Nephron progenitor cell (in vitro differentiated cells): ENCODE measurements around the gene WAC.
"Not testable (repeated sequence)": the region's sequence is repeated elsewhere in the genome, so short reads cannot be mapped to it uniquely, and the experiment has no call there.

ENCODE experiments used
- DNase-seq: peaks from one replicate; pipeline ENCODE4 v3.0.0; 2021
- H3K27ac Mint-ChIP-seq: 2 replicates; pipeline ENCODE4 v1.8.0; 2021; ENCODE audit warnings: mild to moderate bottlenecking, moderate library complexity, mixed read lengths
- H3K27me3 Mint-ChIP-seq: 2 replicates; pipeline ENCODE4 v1.8.0; 2021; ENCODE audit warnings: mild to moderate bottlenecking, low read depth, mixed read lengths; ENCODE audit not compliant: poor library complexity
- H3K36me3 Mint-ChIP-seq: 2 replicates; pipeline ENCODE4 v1.8.0; 2021; ENCODE audit warnings: low read depth, mixed read lengths
- H3K4me1 Mint-ChIP-seq: 2 replicates; pipeline ENCODE4 v1.8.0; 2021; ENCODE audit warnings: mixed read lengths
- H3K4me3 Mint-ChIP-seq: 2 replicates; pipeline ENCODE4 v1.8.0; 2021; ENCODE audit warnings: mild to moderate bottlenecking, moderate library complexity, mixed read lengths
- H3K9me3 Mint-ChIP-seq: 2 replicates; pipeline ENCODE4 v1.8.0; 2021; ENCODE audit warnings: mild to moderate bottlenecking, moderate library complexity, mixed read lengths
- TF ChIP-seq, protein P1 (sequence below): fragments of 200-600 bp; sonication (generic); IDR thresholded peaks from 2 replicates; pipeline ENCODE4 v1.5.0; 2021; ENCODE audit warnings: antibody characterized with exemption

The WAC gene

DNA sequence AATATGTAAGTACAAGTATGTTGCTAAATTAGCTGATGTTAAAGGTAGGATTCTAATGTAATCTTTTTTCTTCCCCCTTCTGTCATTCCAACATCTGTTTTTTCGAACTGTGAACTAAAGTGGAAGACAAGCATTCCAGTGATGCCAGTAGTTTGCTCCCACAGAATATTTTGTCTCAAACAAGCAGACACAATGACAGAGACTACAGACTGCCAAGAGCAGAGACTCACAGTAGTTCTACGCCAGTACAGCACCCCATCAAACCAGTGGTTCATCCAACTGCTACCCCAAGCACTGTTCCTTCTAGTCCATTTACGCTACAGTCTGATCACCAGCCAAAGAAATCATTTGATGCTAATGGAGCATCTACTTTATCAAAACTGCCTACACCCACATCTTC lies 62.7 kb downstream of the WAC start:
- H3K27ac Mint-ChIP-seq, result no peak overlapping the region
- no peaks in the 10 kb centered on the region for H3K27me3 Mint-ChIP-seq
- H3K36me3 Mint-ChIP-seq, result peaks cover 63% of the 10 kb centered on the region
- H3K4me3 Mint-ChIP-seq, result no peak overlapping the region
- DNase-seq, result no peak
- TF ChIP-seq, protein P1, sequence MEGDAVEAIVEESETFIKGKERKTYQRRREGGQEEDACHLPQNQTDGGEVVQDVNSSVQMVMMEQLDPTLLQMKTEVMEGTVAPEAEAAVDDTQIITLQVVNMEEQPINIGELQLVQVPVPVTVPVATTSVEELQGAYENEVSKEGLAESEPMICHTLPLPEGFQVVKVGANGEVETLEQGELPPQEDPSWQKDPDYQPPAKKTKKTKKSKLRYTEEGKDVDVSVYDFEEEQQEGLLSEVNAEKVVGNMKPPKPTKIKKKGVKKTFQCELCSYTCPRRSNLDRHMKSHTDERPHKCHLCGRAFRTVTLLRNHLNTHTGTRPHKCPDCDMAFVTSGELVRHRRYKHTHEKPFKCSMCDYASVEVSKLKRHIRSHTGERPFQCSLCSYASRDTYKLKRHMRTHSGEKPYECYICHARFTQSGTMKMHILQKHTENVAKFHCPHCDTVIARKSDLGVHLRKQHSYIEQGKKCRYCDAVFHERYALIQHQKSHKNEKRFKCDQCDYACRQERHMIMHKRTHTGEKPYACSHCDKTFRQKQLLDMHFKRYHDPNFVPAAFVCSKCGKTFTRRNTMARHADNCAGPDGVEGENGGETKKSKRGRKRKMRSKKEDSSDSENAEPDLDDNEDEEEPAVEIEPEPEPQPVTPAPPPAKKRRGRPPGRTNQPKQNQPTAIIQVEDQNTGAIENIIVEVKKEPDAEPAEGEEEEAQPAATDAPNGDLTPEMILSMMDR, result no peak
- no peaks in the 10 kb centered on the region for H3K9me3 Mint-ChIP-seq
- H3K4me1 Mint-ChIP-seq, result no peaks in the 10 kb centered on the region

DNA sequence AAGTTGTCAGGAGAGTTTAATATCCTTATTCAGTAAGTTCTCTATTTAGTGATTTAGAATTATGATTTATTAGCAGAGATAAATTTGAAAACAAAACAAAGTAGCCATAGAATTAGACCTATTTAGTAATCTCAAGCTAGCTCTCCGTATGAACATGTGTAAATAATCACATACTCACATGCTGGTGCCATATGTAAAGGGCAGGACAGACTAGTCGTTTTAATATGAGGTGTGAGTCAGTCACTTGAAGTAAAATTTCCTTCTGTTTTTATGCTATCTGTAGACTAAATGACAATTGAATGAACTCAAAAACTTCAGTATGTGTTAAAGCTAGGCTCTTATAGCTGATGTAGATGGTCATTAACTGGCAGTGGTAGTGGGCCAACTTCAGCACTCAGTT lies 67.1 kb downstream of the WAC start:
- H3K27me3 Mint-ChIP-seq, result no peaks in the 10 kb centered on the region
- TF ChIP-seq, protein P1, result no peak
- no peak overlapping the region for H3K4me3 Mint-ChIP-seq
- DNase-seq, result no peak
- no peak overlapping the region for H3K27ac Mint-ChIP-seq
- H3K4me1 Mint-ChIP-seq, result peaks cover 6% of the 10 kb centered on the region
- H3K9me3 Mint-ChIP-seq, result no peaks in the 10 kb centered on the region
- H3K36me3 Mint-ChIP-seq, result peaks cover 44% of the 10 kb centered on the region

- DNase-seq, result no peak
- no peaks in the 10 kb centered on the region for H3K27me3 Mint-ChIP-seq
- H3K4me3 Mint-ChIP-seq, result no peak overlapping the region
- H3K4me1 Mint-ChIP-seq, result peaks cover 6% of the 10 kb centered on the region
- H3K9me3 Mint-ChIP-seq, result no peaks in the 10 kb centered on the region
- H3K27ac Mint-ChIP-seq, result no peak overlapping the region
- TF ChIP-seq, protein P1, result no peak
- H3K36me3 Mint-ChIP-seq, result peaks cover 39% of the 10 kb centered on the region
These were observed 68.1 kb downstream of the WAC start for GRCh38 chr10:28601012-28601411.

- Mint-ChIP-seq H3K9me3 (no peaks in the 10 kb centered on the region), H3K27ac (no peak overlapping the region)
These were observed 71.9 kb downstream of the WAC start for GRCh38 chr10:28604567-28605536.

GRCh38 chr10:28606568-28606967 lies 73.7 kb downstream of the WAC start:
- Mint-ChIP-seq H3K4me1 (peaks cover 4% of the 10 kb centered on the region), H3K27ac (peak overlapping the region; percentile 24), H3K36me3 (peaks cover 57% of the 10 kb centered on the region), H3K9me3 (no peaks in the 10 kb centered on the region), H3K4me3 (no peak overlapping the region), H3K27me3 (no peaks in the 10 kb centered on the region)
- DNase-seq, result no peak
- TF ChIP-seq, protein P1, result no peak

More at GRCh38 chr10:28604567-28605536, 71.9 kb downstream of the WAC start:
- Mint-ChIP-seq H3K27me3 (no peaks in the 10 kb centered on the region), H3K4me3 (no peak overlapping the region), H3K4me1 (peaks cover 6% of the 10 kb centered on the region), H3K36me3 (peaks cover 46% of the 10 kb centered on the region)
- TF ChIP-seq, protein P1, result no peak
- no peak for DNase-seq

DNA sequence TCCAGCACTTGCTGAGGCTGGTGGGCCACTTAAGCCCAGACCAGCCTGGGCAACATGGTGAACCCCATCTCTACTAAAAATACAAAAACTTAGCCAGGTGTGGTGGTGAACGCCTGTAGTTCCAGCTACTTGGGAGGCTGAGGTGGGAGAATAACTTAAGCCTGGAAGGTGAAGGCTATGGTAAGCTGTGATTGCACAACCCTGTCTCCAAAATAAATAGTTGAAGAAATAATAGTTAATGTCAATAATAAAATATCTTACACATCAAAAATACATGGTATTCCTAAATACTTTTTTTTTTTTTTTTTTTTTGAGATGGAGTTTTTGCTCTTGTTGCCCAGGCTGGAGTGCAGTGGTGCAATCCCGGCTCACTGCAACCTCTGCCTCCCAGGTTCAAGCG lies 76.7 kb downstream of the WAC start:
- H3K4me3 Mint-ChIP-seq, DNase-seq, H3K27ac Mint-ChIP-seq, H3K9me3 Mint-ChIP-seq, H3K4me1 Mint-ChIP-seq, H3K27me3 Mint-ChIP-seq: not testable (repeated sequence)
- peaks cover 73% of the 10 kb centered on the region for H3K36me3 Mint-ChIP-seq
